Peyer's patch (tissue), 4 donors: ENCODE data around the gene EXOSC5.

ENCODE experiments used
- CTCF ChIP-seq, 6 experiments: fragments of 450-650 bp in 4 of 6; fragments of 200-600 bp in 2 of 6; sonication (generic) in 1 of 6; IDR thresholded peaks; one replicate each; pipeline ENCODE4 v1.5.1; 2017 to 2019; ENCODE audit warnings: antibody characterized with exemption in 6 of 6, mild to moderate bottlenecking in 3 of 6, moderate library complexity in 1 of 6
- POLR2A ChIP-seq, 2 donors: fragments of 450-650 bp; IDR thresholded peaks; one replicate each; pipeline ENCODE4 v1.5.1; 2017; ENCODE audit warnings: antibody characterized with exemption in 2 of 2, mild to moderate bottlenecking in 2 of 2, moderate library complexity in 2 of 2

- TF ChIP-seq CTCF (IDR thresholded peaks at IDR 0.05) = no peak
- no peak for TF ChIP-seq POLR2A (IDR thresholded peaks at IDR 0.05)
Measured at GRCh38 chr19:41351339-41352245, 45.6 kb downstream of the EXOSC5 start.
